Psoas muscle (tissue), 8 donors: ENCODE data around the gene RAI14. TPM values are rescaled to one million over a fixed set of nuclear protein-coding genes. Genes with fewer than 3 reads are reported as not detected.

Experiments
- ATAC-seq, 4 donors: fragments of 200-7000 bp; cut with Tn5 transposase; one replicate each; pipeline ENCODE4 v1.9.1; 2020; ENCODE audit warnings: moderate library complexity in 3 of 4, mild to moderate bottlenecking in 2 of 4
- DNase-seq, 2 donors: peaks; one replicate each; pipeline ENCODE4 v3.0.0-alpha.2; 2020
- H3K27ac ChIP-seq: fragments of 200-600 bp; one replicate; pipeline ENCODE4 v1.8.0; 2022
- H3K27me3 ChIP-seq, 3 donors: fragments of 200-600 bp in 1 of 3; one replicate each; pipeline versions ENCODE4 v1.6.1 to v1.8.0; 2013 to 2022; ENCODE audit warnings: low read length in 2 of 3, mild to moderate bottlenecking in 2 of 3, moderate library complexity in 1 of 3; ENCODE audit not compliant: insufficient read depth in 3 of 3
- H3K36me3 ChIP-seq, 2 donors: fragments of 200-600 bp in 1 of 2; one replicate each; pipeline versions ENCODE4 v1.6.1 to v1.8.0; 2013 to 2022; ENCODE audit warnings: low read depth in 1 of 2, mild to moderate bottlenecking in 1 of 2, moderate library complexity in 1 of 2; ENCODE audit not compliant: insufficient read depth in 1 of 2
- H3K4me1 ChIP-seq: fragments of 200-600 bp; one replicate; pipeline ENCODE4 v1.8.0; 2022
- H3K4me3 ChIP-seq: fragments of 200-600 bp; one replicate; pipeline ENCODE4 v1.8.0; 2022; ENCODE audit warnings: mild to moderate bottlenecking
- H3K9me3 ChIP-seq: fragments of 200-600 bp; one replicate; pipeline ENCODE4 v1.8.0; 2022
- CTCF ChIP-seq: fragments of 200-600 bp; IDR thresholded peaks from one replicate; pipeline ENCODE4 v1.8.0; 2022; ENCODE audit warnings: antibody characterized with exemption
- WGBS, 3 donors: extraction: QIAGEN DNeasy Blood & Tissue Kit; methylation state at CpG; one replicate each; pipeline versions ENCODE4 v1.1.6 to v1.1.7; 2013; 5-methylcytosine and 5-hydroxymethylcytosine counted together
- intact Hi-C, 2 donors: fragments of 100-400 bp; cut with DNase I; formaldehyde crosslinking; loops; one replicate each; pipeline versions ENCODE4 v1.11.0 to v1.14.2; 2022
- polyA plus RNA-seq, 3 donors: library from polyadenylated mRNA; stranded (reverse); fragments of 200-250 nt; gene quantifications; one replicate each; pipeline ENCODE4 v1.2.3, GENCODE V29; 2013
- total RNA-seq, 4 donors: library from RNA; stranded (reverse); fragmentation: NEBNext Ultra II Directional in 2 of 4; extraction: Animal tissue kit (Norgen Biotek cat#: 25700) in 2 of 4; gene quantifications; one replicate each; pipeline versions ENCODE4 v1.2.1 to v1.2.4, GENCODE V29; 2021 to 2023
- donor health status: healthy with polysubstance abuse.
- donor health status: DM: no; HTN: no; CAD: no; lungs with moderate emphysema.
- donor health status: Bipolar disorder and iron deficiency.
- donor health status: healthy.
- donor health status: DM: yes; HTN: yes; CAD: no.
- donor health status: DM: no; HTN: no; CAD: no.
- donor health status: DM: no; HTN: no; CAD: no.
- donor health status: DM: yes; HTN: yes; CAD: no.

RAI14 gene
- total and polyA plus RNA-seq, 7 donors = 0.69 to 4.3 (median 2.1) TPM

- Histone ChIP-seq H3K9me3 (no peaks in the 10 kb centered on the region), H3K27ac (no peak overlapping the region), H3K4me1 (no peaks in the 10 kb centered on the region), H3K4me3 (no peak overlapping the region), H3K36me3 (no peaks in the 10 kb centered on the region), H3K27me3 (no peaks in the 10 kb centered on the region)
- 71 to 83% (median 72%) methylated on average over 3 of the region's 3 CpGs for WGBS, 3 donors
- no peak for DNase-seq
- ATAC-seq = no peak
- TF ChIP-seq CTCF = no peak
- intact Hi-C loops = no loop called here
Measured at GRCh38 chr5:34817558-34818351, 161.6 kb downstream of the RAI14 start.

GRCh38 chr5:34818717-34819116 is 162.6 kb downstream of the RAI14 start:
- DNase-seq (no peak), ATAC-seq (no peak)
- no peak overlapping the region for H3K27ac ChIP-seq
- intact Hi-C loops = no loop called here
- no peaks in the 10 kb centered on the region for H3K9me3 ChIP-seq
- no peaks in the 10 kb centered on the region for H3K27me3 ChIP-seq
- 89 to 94% (median 92%) methylated on average over 3 of the region's 3 CpGs for WGBS, 3 donors
- no peak for TF ChIP-seq CTCF
- no peak overlapping the region for H3K4me3 ChIP-seq
- H3K36me3 ChIP-seq = no peaks in the 10 kb centered on the region
- no peaks in the 10 kb centered on the region for H3K4me1 ChIP-seq

GRCh38 chr5:34820593-34820992 is 164.5 kb downstream of the RAI14 start:
- H3K4me3 ChIP-seq = no peak overlapping the region
- intact Hi-C loops = no loop called here
- H3K9me3 ChIP-seq = no peaks in the 10 kb centered on the region
- H3K4me1 ChIP-seq = no peaks in the 10 kb centered on the region
- H3K27me3 ChIP-seq = no peaks in the 10 kb centered on the region
- DNase-seq (no peak), ATAC-seq (no peak)
- no peaks in the 10 kb centered on the region for H3K36me3 ChIP-seq
- TF ChIP-seq CTCF = no peak
- H3K27ac ChIP-seq = no peak overlapping the region
- 93 to 100% (median 93%) methylated on average over 1 of the region's 1 CpG for WGBS, 3 donors

- ATAC-seq (no peak), DNase-seq (no peak)
- Histone ChIP-seq H3K9me3 (no peaks in the 10 kb centered on the region), H3K27ac (no peak overlapping the region), H3K4me3 (no peak overlapping the region), H3K36me3 (no peaks in the 10 kb centered on the region), H3K27me3 (no peaks in the 10 kb centered on the region), H3K4me1 (no peaks in the 10 kb centered on the region)
- no peak for TF ChIP-seq CTCF
- WGBS, 3 donors = 90 to 96% (median 93%) methylated on average over 8 of the region's 8 CpGs
- intact Hi-C loops = no loop called here
Measured at GRCh38 chr5:34822956-34823715, 167.0 kb downstream of the RAI14 start.
